Fibroblast of lung (primary cell): ENCODE measurements around the gene UBL4A. TPM values are rescaled to one million over a fixed set of nuclear protein-coding genes. Genes with fewer than 3 reads are reported as not detected.

Experiments
- DNase-seq, 2 donors: peaks; one replicate each; pipeline versions ENCODE4 v3.0.0 to v3.0.0-alpha.2; 2010; ENCODE audit warnings: low read depth in 2 of 2
- H2AFZ ChIP-seq: 2 replicates; pipeline ENCODE4 v1.5.1; 2012; ENCODE audit warnings: low read length, control low read depth, inconsistent platforms
- H3K27ac ChIP-seq: 2 replicates; pipeline ENCODE4 v1.5.1; 2011; ENCODE audit warnings: low read length, control low read depth; ENCODE audit not compliant: insufficient read depth
- H3K27me3 ChIP-seq: 2 replicates; pipeline ENCODE4 v1.5.1; 2011; ENCODE audit warnings: mild to moderate bottlenecking, low read length; ENCODE audit not compliant: control insufficient read depth, insufficient read depth
- H3K36me3 ChIP-seq: 2 replicates; pipeline ENCODE4 v1.5.1; 2011; ENCODE audit warnings: low read length; ENCODE audit not compliant: control insufficient read depth, insufficient read depth
- H3K4me1 ChIP-seq: 2 replicates; pipeline ENCODE4 v1.5.1; 2011; ENCODE audit warnings: low read length; ENCODE audit not compliant: control insufficient read depth, insufficient read depth; ENCODE audit errors: extremely low read depth
- H3K4me2 ChIP-seq: 2 replicates; pipeline ENCODE4 v1.5.1; 2011; ENCODE audit warnings: low read length, control low read depth; ENCODE audit not compliant: insufficient read depth; ENCODE audit errors: extremely low read depth
- H3K4me3 ChIP-seq, 4 experiments: fragments of 200-600 bp in 1 of 4; sonication (generic) in 1 of 4; replicated peaks in 1 of 4; 2 replicates each; pipeline ENCODE4 v1.5.1; 2011 to 2016; ENCODE audit warnings: low read length in 4 of 4, low read depth in 3 of 4, mild to moderate bottlenecking in 3 of 4, control low read depth in 2 of 4, inconsistent platforms in 1 of 4, mixed read lengths in 1 of 4; ENCODE audit not compliant: insufficient read depth in 1 of 4; ENCODE audit errors: control extremely low read depth in 1 of 4
- H3K79me2 ChIP-seq: 2 replicates; pipeline ENCODE4 v1.5.1; 2012; ENCODE audit warnings: mild to moderate bottlenecking, low read length, inconsistent platforms; ENCODE audit not compliant: control insufficient read depth, insufficient read depth
- H3K9ac ChIP-seq: 2 replicates; pipeline ENCODE4 v1.5.1; 2011; ENCODE audit warnings: mild to moderate bottlenecking, low read length, control low read depth; ENCODE audit not compliant: insufficient read depth
- H3K9me3 ChIP-seq: 2 replicates; pipeline ENCODE4 v1.5.1; 2012; ENCODE audit warnings: low read depth, low read length; ENCODE audit not compliant: control insufficient read depth, insufficient read depth
- H4K20me1 ChIP-seq: 2 replicates; pipeline ENCODE4 v1.5.1; 2011; ENCODE audit warnings: low read length; ENCODE audit not compliant: control insufficient read depth, insufficient read depth; ENCODE audit errors: extremely low read depth
- EZH2 ChIP-seq: IDR thresholded peaks from 2 replicates; pipeline ENCODE4 v1.5.1; 2012; ENCODE audit warnings: low read length, control low read depth, mild to moderate bottlenecking; ENCODE audit errors: missing control alignments
- polyA plus RNA-seq, 2 donors: library from polyadenylated mRNA; depleted of rRNA in 1 of 2; stranded (reverse) in 1 of 2; unstranded in 1 of 2; fragments of >200 nt; gene quantifications; 2 replicates each; pipeline ENCODE4 v1.2.1, GENCODE V29; 2011 to 2012; ENCODE audit warnings: missing spikeins in 1 of 2
- total RNA-seq: library from RNA; depleted of rRNA; stranded (reverse); fragments of >200 nt; gene quantifications from 2 replicates; pipeline ENCODE4 v1.2.1, GENCODE V29; 2014
- TF ChIP-seq, protein P1 (sequence below), 2 donors: IDR thresholded peaks in 1 of 2; conservative IDR thresholded peaks in 1 of 2; 1 replicate in 1 of 2; 2 replicates in 1 of 2; pipeline ENCODE4 v1.5.1; 2011 to 2012; ENCODE audit warnings: low read length in 2 of 2, control low read depth in 1 of 2, inconsistent platforms in 1 of 2, low read depth in 1 of 2, mild to moderate bottlenecking in 1 of 2

The UBL4A gene
- total and polyA plus RNA-seq, 2 donors (not counting 1 experiment from before 2014, with no cell fraction given) = 17.9 to 42.8 TPM

DNA sequence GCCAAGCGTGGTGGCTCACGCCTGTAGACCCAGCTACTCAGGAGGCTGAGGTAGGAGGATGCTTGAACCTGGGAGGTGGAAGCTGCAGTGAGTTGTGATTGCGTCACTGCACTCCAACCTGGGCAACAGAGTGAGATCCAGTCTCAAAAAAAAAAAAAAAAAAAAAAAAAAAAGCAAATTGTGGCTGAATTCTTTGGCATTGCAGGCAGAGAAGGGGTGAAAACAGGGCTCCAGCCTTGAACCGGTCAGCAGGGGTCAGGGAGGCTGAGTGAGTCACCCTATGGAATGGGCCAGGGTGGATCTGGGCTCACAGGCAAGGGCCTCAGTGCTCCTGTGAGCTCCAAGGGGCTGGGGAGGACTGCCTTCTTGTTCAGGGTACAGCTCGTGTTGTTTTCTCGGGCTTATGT, 42.8 kb upstream of the UBL4A start:
- no peak overlapping the region for H3K4me3 ChIP-seq
- H3K36me3 ChIP-seq = peaks cover 16% of the 10 kb centered on the region
- no peak for TF ChIP-seq EZH2
- TF ChIP-seq, protein P1, sequence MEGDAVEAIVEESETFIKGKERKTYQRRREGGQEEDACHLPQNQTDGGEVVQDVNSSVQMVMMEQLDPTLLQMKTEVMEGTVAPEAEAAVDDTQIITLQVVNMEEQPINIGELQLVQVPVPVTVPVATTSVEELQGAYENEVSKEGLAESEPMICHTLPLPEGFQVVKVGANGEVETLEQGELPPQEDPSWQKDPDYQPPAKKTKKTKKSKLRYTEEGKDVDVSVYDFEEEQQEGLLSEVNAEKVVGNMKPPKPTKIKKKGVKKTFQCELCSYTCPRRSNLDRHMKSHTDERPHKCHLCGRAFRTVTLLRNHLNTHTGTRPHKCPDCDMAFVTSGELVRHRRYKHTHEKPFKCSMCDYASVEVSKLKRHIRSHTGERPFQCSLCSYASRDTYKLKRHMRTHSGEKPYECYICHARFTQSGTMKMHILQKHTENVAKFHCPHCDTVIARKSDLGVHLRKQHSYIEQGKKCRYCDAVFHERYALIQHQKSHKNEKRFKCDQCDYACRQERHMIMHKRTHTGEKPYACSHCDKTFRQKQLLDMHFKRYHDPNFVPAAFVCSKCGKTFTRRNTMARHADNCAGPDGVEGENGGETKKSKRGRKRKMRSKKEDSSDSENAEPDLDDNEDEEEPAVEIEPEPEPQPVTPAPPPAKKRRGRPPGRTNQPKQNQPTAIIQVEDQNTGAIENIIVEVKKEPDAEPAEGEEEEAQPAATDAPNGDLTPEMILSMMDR (conservative IDR thresholded peaks at IDR 0.05 in 1 of 2, IDR thresholded peaks at IDR 0.05 in 1 of 2; ENCODE audit: low read depth in 1 of 2, low read length in 2 of 2) = no peak
- no peaks in the 10 kb centered on the region for H4K20me1 ChIP-seq
- no peak overlapping the region for H3K4me2 ChIP-seq
- no peak overlapping the region for H3K27ac ChIP-seq
- no peaks in the 10 kb centered on the region for H3K27me3 ChIP-seq
- no peaks in the 10 kb centered on the region for H3K9me3 ChIP-seq
- no peaks in the 10 kb centered on the region for H3K79me2 ChIP-seq
- peak in 1 of 2 donors; percentile 69 for DNase-seq
- H3K4me1 ChIP-seq = peaks cover 3% of the 10 kb centered on the region
- no peak overlapping the region for H2AFZ ChIP-seq
- no peak overlapping the region for H3K9ac ChIP-seq

DNA sequence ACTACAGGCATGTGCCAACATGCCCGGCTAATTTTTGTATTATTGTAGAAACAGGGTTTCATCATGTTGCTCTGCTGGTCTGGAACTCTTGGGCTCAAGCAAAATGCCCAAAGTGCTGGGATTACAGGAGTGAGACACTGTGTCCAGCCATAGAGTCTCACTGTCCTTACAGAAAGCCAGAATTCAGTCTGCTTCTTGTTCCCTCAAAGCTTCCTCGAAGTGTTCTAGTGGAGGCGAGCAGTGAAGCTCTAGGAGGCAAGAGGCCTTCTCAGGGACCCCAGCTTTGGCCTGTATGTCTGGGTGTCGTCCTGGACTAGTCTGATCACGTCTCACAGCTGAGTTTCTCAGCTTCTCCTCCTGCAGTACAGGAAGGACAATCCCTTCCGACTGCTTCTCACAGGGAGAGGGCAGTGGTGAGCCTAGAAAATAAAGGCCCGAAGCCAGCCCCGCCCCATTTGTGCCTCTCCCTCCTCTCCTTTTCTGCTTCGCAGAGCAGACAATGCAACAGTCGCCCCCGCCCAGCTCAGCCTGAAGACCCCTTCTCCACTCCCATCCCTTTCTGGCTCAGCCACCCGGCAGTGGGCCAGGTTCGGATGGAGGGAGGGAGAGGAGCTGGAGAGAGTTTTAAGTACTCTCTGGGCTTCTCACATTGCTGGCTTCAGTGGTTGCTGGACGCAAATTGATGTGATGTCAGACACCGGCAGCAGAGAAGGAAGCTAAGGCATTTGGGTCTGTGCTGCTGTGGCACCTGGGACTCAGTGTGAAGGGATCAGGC, 40.7 kb upstream of the UBL4A start:
- TF ChIP-seq, protein P1 (conservative IDR thresholded peaks at IDR 0.05 in 1 of 2, IDR thresholded peaks at IDR 0.05 in 1 of 2; ENCODE audit: low read depth in 1 of 2, low read length in 2 of 2) = peak; percentile 37 to 58
- no peak for TF ChIP-seq EZH2
- DNase-seq = peak; percentile 73 to 80
- Histone ChIP-seq H3K4me3 (peak overlapping the region in 1 of 4 experiments; percentile 28), H3K4me2 (peak overlapping the region; percentile 67), H4K20me1 (no peaks in the 10 kb centered on the region), H3K79me2 (no peaks in the 10 kb centered on the region), H3K27me3 (no peaks in the 10 kb centered on the region), H3K27ac (peak overlapping the region; percentile 43), H3K9ac (no peak overlapping the region), H3K4me1 (peaks cover 3% of the 10 kb centered on the region), H3K36me3 (peaks cover 7% of the 10 kb centered on the region), H3K9me3 (no peaks in the 10 kb centered on the region), H2AFZ (no peak overlapping the region)

DNA sequence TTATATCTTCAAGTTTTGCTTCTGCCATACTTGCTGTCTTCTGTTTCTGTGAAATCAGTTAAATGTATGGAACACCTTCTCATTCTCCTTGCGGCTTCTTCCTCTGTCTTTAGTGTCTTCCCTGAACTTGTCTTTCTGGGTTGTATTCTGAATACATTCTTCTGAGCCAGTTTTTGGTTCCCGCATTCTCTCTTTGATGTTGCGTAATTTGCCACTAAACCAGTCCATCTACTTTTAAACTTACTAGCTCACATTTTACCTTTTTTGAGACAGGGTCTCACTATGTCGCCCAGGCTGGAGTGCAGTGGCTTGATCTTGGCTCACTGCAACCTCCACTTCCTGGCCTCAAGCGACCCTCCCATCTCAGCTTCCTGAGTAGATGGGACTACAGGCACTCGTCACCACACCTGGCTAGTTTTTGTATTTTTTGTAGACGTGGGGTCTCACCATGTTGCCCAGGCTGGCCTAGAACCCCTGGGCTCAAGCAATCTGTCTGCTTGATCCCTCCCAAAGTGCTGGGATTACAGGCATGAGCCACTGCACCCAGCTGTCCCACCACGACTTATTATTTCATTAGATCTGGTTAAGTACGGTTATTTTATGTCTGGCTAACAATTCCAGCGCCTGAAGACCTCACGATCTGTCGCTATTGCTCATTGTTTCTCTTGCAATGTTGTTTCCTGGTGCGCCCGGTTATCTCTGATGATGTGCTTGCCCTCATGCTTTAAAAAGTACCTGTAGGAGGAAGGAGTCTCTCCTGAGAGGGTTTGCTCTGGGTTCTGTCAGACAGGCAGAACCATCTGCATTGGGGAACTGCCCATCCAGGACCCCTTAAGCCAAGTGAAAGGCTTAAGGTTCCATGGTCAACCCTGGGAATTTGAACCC, 39.4 kb upstream of the UBL4A start:
- Histone ChIP-seq H3K9ac (no peak overlapping the region), H3K4me1 (peaks cover 3% of the 10 kb centered on the region), H3K4me3 (no peak overlapping the region), H3K9me3 (no peaks in the 10 kb centered on the region), H3K79me2 (no peaks in the 10 kb centered on the region), H2AFZ (no peak overlapping the region), H3K4me2 (no peak overlapping the region), H4K20me1 (no peaks in the 10 kb centered on the region), H3K27ac (no peak overlapping the region), H3K27me3 (no peaks in the 10 kb centered on the region), H3K36me3 (peaks cover 4% of the 10 kb centered on the region)
- TF ChIP-seq, protein P1 (conservative IDR thresholded peaks at IDR 0.05 in 1 of 2, IDR thresholded peaks at IDR 0.05 in 1 of 2; ENCODE audit: low read depth in 1 of 2, low read length in 2 of 2) = no peak
- TF ChIP-seq EZH2 = no peak
- DNase-seq = no peak
